ENCODE measurements around the gene CAMSAP2.

DNA sequence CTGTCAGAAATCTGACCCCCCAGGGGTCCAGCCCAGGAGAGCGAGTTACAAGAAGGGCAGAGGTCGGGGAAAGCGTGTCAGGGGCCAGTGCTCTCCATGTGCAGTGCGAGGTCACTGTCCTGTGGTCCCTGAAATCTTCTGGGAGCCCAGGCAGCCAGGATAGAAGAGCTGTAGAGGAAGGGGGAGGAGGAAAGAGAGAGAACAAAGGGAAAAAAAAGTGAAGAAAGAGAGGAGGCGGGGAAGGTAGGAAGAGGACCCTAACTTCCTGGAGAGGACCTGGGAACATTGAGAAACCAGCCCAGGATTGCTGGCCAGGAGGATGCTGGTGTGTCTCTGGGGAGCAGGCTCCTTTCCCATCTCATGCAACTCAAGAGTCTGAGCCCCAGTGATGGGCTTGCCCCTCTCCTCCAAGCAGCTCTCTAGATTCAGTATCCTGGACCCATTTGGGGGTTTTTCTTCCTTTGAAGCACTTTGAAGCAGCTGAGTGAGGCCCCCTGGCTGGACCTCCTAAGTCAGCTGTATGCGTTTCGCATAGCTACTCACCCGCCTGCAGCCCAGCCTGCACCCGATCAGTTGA, 149.2 kb downstream of the CAMSAP2 start:
- TF ChIP-seq EZH2 (IDR thresholded peaks at IDR 0.05; ENCODE audit: low read depth), result no peak
- TF ChIP-seq, protein P1, sequence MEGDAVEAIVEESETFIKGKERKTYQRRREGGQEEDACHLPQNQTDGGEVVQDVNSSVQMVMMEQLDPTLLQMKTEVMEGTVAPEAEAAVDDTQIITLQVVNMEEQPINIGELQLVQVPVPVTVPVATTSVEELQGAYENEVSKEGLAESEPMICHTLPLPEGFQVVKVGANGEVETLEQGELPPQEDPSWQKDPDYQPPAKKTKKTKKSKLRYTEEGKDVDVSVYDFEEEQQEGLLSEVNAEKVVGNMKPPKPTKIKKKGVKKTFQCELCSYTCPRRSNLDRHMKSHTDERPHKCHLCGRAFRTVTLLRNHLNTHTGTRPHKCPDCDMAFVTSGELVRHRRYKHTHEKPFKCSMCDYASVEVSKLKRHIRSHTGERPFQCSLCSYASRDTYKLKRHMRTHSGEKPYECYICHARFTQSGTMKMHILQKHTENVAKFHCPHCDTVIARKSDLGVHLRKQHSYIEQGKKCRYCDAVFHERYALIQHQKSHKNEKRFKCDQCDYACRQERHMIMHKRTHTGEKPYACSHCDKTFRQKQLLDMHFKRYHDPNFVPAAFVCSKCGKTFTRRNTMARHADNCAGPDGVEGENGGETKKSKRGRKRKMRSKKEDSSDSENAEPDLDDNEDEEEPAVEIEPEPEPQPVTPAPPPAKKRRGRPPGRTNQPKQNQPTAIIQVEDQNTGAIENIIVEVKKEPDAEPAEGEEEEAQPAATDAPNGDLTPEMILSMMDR (conservative IDR thresholded peaks at IDR 0.05), result no peak
